ENCODE results near the gene SUFU. TPM values are rescaled to one million over a fixed set of nuclear protein-coding genes. Genes with fewer than 3 reads are reported as not detected.

The SUFU gene
- total and polyA plus RNA-seq, 2 of the 8 experiments (the other 6 are each of a cell fraction or from before 2014, with no cell fraction given) = 7.0 to 10.8 TPM

DNA sequence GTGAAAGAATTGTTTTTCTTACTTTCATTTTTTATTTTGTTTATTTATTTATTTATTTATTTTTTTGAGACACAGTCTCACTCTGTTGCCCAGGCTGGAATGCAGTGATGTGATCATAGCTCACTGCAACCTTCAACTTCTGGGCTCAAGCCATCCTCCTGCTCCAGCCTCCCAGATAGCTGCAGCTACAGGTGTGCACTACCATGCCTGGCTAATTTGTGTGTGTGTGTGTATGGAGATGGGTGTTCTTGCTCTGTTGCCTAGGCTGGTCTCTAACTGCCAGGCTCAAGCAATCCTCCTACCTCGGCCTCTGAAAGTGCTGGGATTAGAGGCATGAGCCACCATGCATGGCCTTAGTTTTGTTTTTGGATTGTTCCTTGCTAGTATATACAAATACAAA lies 85.1 kb downstream of the SUFU start:
- Histone ChIP-seq H3K56ac (replicated peaks; ENCODE audit: insufficient read length, low read depth, low read length) (no peak overlapping the region), H3K4me3 (ENCODE audit: extremely low read depth in 1 of 4, insufficient read depth in 2 of 4, low read depth in 3 of 4, low read length in 4 of 4) (no peak overlapping the region), H3K79me1 (ENCODE audit: low read depth, low read length) (no peaks in the 10 kb centered on the region), H4K5ac (ENCODE audit: insufficient read length, low read depth, low read length) (no peak overlapping the region), H3K79me2 (ENCODE audit: control insufficient read depth in 1 of 2, insufficient read depth in 2 of 2, low read length in 2 of 2) (no peaks in the 10 kb centered on the region), H3K27me3 (replicated peaks in 1 of 4; ENCODE audit: control insufficient read depth in 3 of 4, extremely low read depth in 1 of 4, insufficient read depth in 3 of 4, low read length in 3 of 4) (no peaks in the 10 kb centered on the region; a peak in 1 of 7 replicates), H3K4me2 (ENCODE audit: insufficient read depth in 1 of 2, low read depth in 2 of 2, low read length in 2 of 2) (no peak overlapping the region), H4K20me1 (replicated peaks in 1 of 2; ENCODE audit: control insufficient read depth in 1 of 2, insufficient read depth in 2 of 2, low read length in 2 of 2) (peaks cover 0 to 6% of the 10 kb centered on the region in 2 experiments), H2BK120ac (replicated peaks; ENCODE audit: low read depth, low read length) (no peak overlapping the region), H3K9ac (replicated peaks in 1 of 4; ENCODE audit: extremely low read depth in 1 of 4, low read depth in 3 of 4, low read length in 3 of 4) (no peak overlapping the region), H3K14ac (ENCODE audit: insufficient read length) (no peak overlapping the region), H2BK20ac (ENCODE audit: low read length) (no peak overlapping the region), H3K4me1 (replicated peaks in 1 of 4; ENCODE audit: control insufficient read depth in 3 of 4, insufficient read depth in 4 of 4, low read length in 3 of 4) (no peaks in the 10 kb centered on the region), H3K4ac (replicated peaks; ENCODE audit: insufficient read length, low read depth, low read length) (no peak overlapping the region), H3K9me3 (ENCODE audit: insufficient read depth in 2 of 2, low read depth in 1 of 2, low read length in 1 of 2) (no peaks in the 10 kb centered on the region), H3K27ac (ENCODE audit: low read depth, low read length) (no peak overlapping the region), H3K23me2 (ENCODE audit: low read depth, low read length) (no peaks in the 10 kb centered on the region; the same call in 1 of the 2 replicates), H3K18ac (ENCODE audit: extremely low read depth, low read length) (no peak overlapping the region), H3K23ac (ENCODE audit: insufficient read length) (no peak overlapping the region), H3K36me3 (ENCODE audit: control insufficient read depth in 2 of 4, insufficient read depth in 4 of 4, low read length in 3 of 4) (peaks cover 0 to under 1% (median 0%) of the 10 kb centered on the region in 4 experiments; a peak in 1 of 8 replicates), H4K91ac (replicated peaks; ENCODE audit: insufficient read length, low read length) (no peak overlapping the region), H2BK12ac (ENCODE audit: low read depth, low read length) (no peak overlapping the region), H2AK5ac (ENCODE audit: low read depth, low read length) (no peak overlapping the region), H2AFZ (ENCODE audit: low read length) (no peak overlapping the region), H4K8ac (ENCODE audit: extremely low read depth, insufficient read depth, low read length) (no peak overlapping the region), H2BK5ac (ENCODE audit: low read depth, low read length) (no peak overlapping the region), H2BK15ac (ENCODE audit: low read length) (no peak overlapping the region)
- ChIA-PET CTCF (ENCODE audit: partially characterized antibody) (interaction anchor here (1.5 kb wide), 1 partner anchor 10 kb away, joined by 4 read pairs; no protein-coding TSS in a partner anchor), POLR2A (ENCODE audit: partially characterized antibody) (no interaction called here)
- WGBS, 2 experiments (ENCODE audit: extremely low coverage in 1 of 2, insufficient coverage in 1 of 2, insufficient read length in 1 of 2, insufficient replicate concordance in 2 of 2, low coverage in 1 of 2, low lambda C conversion rate in 2 of 2, missing lambda C conversion rate in 1 of 2) = 84% methylated on average over 1 of the region's 1 CpG; no CpG with 5 or more reads in 1 of the 2 experiments
- TF ChIP-seq YY1 (IDR thresholded peaks at IDR 0.05; ENCODE audit: low read depth, low read length) = no peak
- no peak for TF ChIP-seq FOSL1 (IDR thresholded peaks at IDR 0.05; ENCODE audit: insufficient read depth, low read depth, low read length)
- TF ChIP-seq, protein P1, sequence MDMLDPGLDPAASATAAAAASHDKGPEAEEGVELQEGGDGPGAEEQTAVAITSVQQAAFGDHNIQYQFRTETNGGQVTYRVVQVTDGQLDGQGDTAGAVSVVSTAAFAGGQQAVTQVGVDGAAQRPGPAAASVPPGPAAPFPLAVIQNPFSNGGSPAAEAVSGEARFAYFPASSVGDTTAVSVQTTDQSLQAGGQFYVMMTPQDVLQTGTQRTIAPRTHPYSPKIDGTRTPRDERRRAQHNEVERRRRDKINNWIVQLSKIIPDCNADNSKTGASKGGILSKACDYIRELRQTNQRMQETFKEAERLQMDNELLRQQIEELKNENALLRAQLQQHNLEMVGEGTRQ (IDR thresholded peaks at IDR 0.05; ENCODE audit: low read length) = no peak
- TF ChIP-seq CBX5 (IDR thresholded peaks at IDR 0.05; ENCODE audit: low read depth, low read length) = no peak
- no peak for TF ChIP-seq SRF (IDR thresholded peaks at IDR 0.05; ENCODE audit: low read depth, low read length)
- TF ChIP-seq CHD2 (IDR thresholded peaks at IDR 0.05; ENCODE audit: low read length) = no peak
- no peak for TF ChIP-seq EZH2 (IDR thresholded peaks at IDR 0.05; ENCODE audit: low read depth, low read length, severe bottlenecking)
- TF ChIP-seq TAF1 (IDR thresholded peaks at IDR 0.05; ENCODE audit: low read depth, low read length) = no peak
- TF ChIP-seq KDM4A (IDR thresholded peaks at IDR 0.05; ENCODE audit: low read depth, low read length, severe bottlenecking) = no peak
- TF ChIP-seq TAF7 (optimal IDR thresholded peaks at IDR 0.05; ENCODE audit: borderline replicate concordance, low read depth, low read length) = no peak
- TF ChIP-seq POU5F1 (IDR thresholded peaks at IDR 0.05; ENCODE audit: low read depth, low read length) = no peak
- TF ChIP-seq POLR2A (IDR thresholded peaks at IDR 0.05; ENCODE audit: control extremely low read depth in 1 of 2, low read depth in 2 of 2, low read length in 2 of 2) = no peak
- FAIRE-seq (no peak), DNase-seq (ENCODE audit: low read depth in 1 of 2, low spot score in 2 of 2) (no peak)

All from H1 (cell line).